Measurements from ENCODE around the gene EEIG2.
A peak's percentile ranks its signal among the peaks of the same experiment; 100 is the strongest.

EEIG2 gene

DNA sequence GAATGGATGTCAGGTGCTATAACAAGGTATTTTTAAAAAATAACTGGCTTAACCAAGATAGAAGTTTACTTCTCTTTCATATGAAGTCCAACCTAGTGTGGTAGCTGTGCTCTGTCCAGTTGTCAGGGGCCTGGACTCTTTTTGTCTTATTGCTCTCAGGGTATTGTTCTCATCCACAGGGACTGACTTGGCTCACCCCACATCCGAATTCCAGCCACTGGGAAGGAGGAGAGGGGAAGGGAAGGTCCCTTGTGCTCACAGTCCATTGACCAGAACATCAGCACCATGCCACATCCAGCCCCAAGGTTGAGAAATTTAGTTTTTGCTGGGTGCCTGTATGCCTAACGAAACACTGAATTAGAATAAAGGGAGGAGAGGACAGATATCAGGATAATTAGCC lies 8.7 kb downstream of the EEIG2 start:
- TF ChIP-seq, protein P1, sequence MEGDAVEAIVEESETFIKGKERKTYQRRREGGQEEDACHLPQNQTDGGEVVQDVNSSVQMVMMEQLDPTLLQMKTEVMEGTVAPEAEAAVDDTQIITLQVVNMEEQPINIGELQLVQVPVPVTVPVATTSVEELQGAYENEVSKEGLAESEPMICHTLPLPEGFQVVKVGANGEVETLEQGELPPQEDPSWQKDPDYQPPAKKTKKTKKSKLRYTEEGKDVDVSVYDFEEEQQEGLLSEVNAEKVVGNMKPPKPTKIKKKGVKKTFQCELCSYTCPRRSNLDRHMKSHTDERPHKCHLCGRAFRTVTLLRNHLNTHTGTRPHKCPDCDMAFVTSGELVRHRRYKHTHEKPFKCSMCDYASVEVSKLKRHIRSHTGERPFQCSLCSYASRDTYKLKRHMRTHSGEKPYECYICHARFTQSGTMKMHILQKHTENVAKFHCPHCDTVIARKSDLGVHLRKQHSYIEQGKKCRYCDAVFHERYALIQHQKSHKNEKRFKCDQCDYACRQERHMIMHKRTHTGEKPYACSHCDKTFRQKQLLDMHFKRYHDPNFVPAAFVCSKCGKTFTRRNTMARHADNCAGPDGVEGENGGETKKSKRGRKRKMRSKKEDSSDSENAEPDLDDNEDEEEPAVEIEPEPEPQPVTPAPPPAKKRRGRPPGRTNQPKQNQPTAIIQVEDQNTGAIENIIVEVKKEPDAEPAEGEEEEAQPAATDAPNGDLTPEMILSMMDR (IDR thresholded peaks at IDR 0.05; ENCODE audit: borderline replicate concordance, control extremely low read depth, extremely low read depth, insufficient read depth, missing control alignments): no peak
- in situ Hi-C loops (cut with MboI; ENCODE audit: low sequenced_read_pairs, unreplicated experiment): no loop called here
- DNase-seq (ENCODE audit: low spot score): no peak

DNA sequence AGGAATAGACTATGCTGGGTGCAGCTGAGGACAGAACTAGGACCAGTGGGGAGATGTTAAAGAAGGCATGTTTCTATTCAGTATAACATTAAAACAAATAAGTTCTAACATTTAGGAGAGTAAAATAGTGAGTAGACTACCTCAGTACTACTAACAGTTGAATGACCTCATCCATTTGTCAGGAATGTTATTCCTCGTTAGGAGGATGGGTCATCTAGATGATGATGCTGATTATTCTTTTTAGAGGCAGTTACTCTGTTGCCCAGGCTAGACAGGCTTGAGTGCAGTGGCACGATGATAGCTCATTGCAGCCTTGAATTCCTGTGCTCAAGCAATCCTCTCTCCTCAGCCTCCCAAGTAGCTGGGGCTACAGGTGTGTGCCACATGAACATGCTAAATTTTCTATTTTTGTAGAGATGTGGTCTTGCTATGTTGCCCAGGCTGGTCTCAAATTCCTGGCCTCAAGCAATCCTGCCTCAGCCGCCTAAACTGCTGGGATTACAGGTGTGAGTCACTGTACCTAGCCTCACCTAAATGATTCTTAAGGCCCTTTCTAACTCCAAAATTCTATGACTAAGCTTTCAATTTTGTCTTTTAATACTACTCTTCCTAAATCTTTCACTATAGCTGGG lies 9.3 kb downstream of the EEIG2 start:
- no peak for DNase-seq (ENCODE audit: low spot score)
- in situ Hi-C loops (cut with MboI; ENCODE audit: low sequenced_read_pairs, unreplicated experiment): no loop called here
- TF ChIP-seq, protein P1 (IDR thresholded peaks at IDR 0.05; ENCODE audit: borderline replicate concordance, control extremely low read depth, extremely low read depth, insufficient read depth, missing control alignments): no peak

DNA sequence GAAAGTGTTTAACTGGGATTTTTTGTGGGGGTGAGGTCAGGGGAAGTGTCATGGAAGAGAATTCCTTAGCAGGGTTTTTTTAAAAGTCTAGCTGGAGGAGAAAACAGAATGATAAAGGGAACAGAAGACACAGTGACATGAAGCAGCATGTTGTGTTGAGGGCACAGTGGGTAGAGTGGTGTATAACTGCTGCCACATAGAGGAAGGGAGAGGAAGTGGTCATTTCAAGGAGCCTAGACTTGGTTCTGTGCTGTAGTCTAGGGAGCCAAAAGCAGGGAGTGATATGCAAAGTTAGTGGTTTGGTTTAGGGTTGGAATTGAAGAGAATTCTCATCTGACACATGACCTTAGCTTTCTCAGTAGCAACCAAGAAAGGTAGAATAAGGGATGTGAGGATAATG lies 10.2 kb downstream of the EEIG2 start:
- TF ChIP-seq, protein P1 (IDR thresholded peaks at IDR 0.05; ENCODE audit: borderline replicate concordance, control extremely low read depth, extremely low read depth, insufficient read depth, missing control alignments): peak; percentile 40
- in situ Hi-C loops (cut with MboI; ENCODE audit: low sequenced_read_pairs, unreplicated experiment): no loop called here
- DNase-seq (ENCODE audit: low spot score): peak; percentile 38

DNA sequence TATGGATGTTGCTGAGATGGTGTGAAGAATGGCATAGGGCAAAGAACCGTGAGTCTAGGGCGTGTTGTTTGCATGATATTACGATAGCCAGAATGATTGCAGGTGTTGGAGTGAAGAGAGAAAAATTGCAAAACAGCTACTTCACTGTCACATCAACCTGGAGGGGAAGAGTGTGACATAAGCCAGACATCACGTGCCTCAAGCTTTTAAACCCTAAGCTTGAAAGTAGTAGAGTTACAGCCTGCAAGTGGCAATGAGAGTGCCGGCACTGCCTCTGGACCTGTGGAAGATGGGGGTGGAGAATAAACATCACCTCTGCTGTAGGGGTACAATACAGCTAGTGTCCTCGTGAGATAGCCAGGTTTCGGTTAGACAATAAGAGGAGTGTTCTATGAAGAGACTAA lies 11.1 kb downstream of the EEIG2 start:
- in situ Hi-C loops (cut with MboI; ENCODE audit: low sequenced_read_pairs, unreplicated experiment): no loop called here
- TF ChIP-seq, protein P1 (IDR thresholded peaks at IDR 0.05; ENCODE audit: borderline replicate concordance, control extremely low read depth, extremely low read depth, insufficient read depth, missing control alignments): no peak
- DNase-seq (ENCODE audit: low spot score): no peak

DNA sequence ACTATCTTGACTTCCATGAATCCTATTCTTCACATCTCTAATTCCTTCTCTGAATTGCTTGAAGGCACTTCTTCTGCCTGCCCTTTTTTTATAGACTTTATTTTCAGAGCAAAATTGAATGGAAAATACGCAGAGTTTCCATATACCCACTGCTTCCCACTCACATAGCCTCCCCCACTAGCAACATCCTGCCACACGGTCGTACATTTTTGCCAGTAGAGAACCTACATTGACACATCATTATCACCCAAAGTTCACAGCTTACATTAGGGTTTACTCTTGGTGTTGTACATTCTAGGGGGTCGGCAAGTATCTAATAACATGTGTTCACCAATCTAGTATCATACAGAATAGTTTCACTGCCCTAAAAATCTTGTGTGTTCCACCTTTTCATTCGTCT lies 12.3 kb downstream of the EEIG2 start:
- TF ChIP-seq, protein P1 (IDR thresholded peaks at IDR 0.05; ENCODE audit: borderline replicate concordance, control extremely low read depth, extremely low read depth, insufficient read depth, missing control alignments): no peak
- in situ Hi-C loops (cut with MboI; ENCODE audit: low sequenced_read_pairs, unreplicated experiment): no loop called here
- no peak for DNase-seq (ENCODE audit: low spot score)

DNA sequence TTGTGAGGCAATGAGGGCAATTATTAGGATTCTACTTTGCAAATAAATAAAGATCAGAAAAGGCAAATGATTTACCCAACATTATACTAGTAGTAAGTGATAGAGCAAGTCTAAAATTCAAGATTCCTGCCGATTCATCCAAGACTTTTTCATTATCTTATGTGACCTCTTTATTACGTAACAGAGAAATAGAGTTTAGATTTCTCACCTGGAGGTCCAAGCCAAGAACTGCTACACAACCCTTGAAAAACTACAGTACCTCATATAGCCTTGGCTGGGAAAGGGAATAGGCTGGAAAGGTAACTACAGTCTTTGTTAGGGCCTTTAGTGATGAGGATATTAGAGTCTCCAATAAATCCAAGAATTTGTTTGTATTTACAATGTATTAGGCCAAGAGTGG lies 13.3 kb downstream of the EEIG2 start:
- in situ Hi-C loops (cut with MboI; ENCODE audit: low sequenced_read_pairs, unreplicated experiment): no loop called here
- TF ChIP-seq, protein P1 (IDR thresholded peaks at IDR 0.05; ENCODE audit: borderline replicate concordance, control extremely low read depth, extremely low read depth, insufficient read depth, missing control alignments): no peak
- DNase-seq (ENCODE audit: low spot score): no peak

All from GM13976 (cell line).